ENCODE measurements around the gene SYT11.
"Not testable (repeated sequence)": the region's sequence is repeated elsewhere in the genome, so short reads cannot be mapped to it uniquely, and the experiment has no call there.

The SYT11 gene

GRCh38 chr1:155859234-155859829 is at the start of gene SYT11:
Gene SYT11 (plus strand): TSS chr1:155859567. CDS start chr1:155859762, 195 bp downstream.
- H3K27ac ChIP-seq, result peak within 1 kb of the TSS; percentile 79
- peak within 1 kb of the TSS; percentile 73 for H3K4me3 ChIP-seq
- peak; percentile 72 for DNase-seq (ENCODE audit: low read depth, low spot score)
- TF ChIP-seq POLR2AphosphoS5 (IDR thresholded peaks at IDR 0.05; ENCODE audit: borderline replicate concordance, low read depth, low read length) (peak; percentile 53; the same call in 1 of the 2 replicates), FOXP2 (optimal IDR thresholded peaks at IDR 0.05; ENCODE audit: control extremely low read depth, extremely low read length, insufficient read depth) (no peak)
- no peaks in the 10 kb centered on the region for H3K9me3 ChIP-seq (ENCODE audit: low read depth, low read length)
- H3K36me3 ChIP-seq (ENCODE audit: insufficient read depth, low read length), result peaks cover 4% of the 10 kb centered on the region; the same call in 1 of the 2 replicates
- H3K9ac ChIP-seq (ENCODE audit: insufficient read length), result peak within 1 kb of the TSS; percentile 74

- no peak overlapping the region for H3K27ac ChIP-seq
- H3K36me3 ChIP-seq (ENCODE audit: insufficient read depth, low read length), result peaks cover 52% of the 10 kb centered on the region
- no peak for TF ChIP-seq FOXP2 (optimal IDR thresholded peaks at IDR 0.05; ENCODE audit: control extremely low read depth, extremely low read length, insufficient read depth)
- TF ChIP-seq EZH2 (IDR thresholded peaks at IDR 0.05), result no peak
- no peak for TF ChIP-seq POLR2AphosphoS5 (IDR thresholded peaks at IDR 0.05; ENCODE audit: borderline replicate concordance, low read depth, low read length)
Measured at GRCh38 chr1:155812878-155813277, 46.5 kb upstream of the SYT11 start.

GRCh38 chr1:155813672-155814071 is 45.7 kb upstream of the SYT11 start:
- Histone ChIP-seq H3K4me3 (no peak overlapping the region), H3K9me3 (ENCODE audit: low read depth, low read length) (no peaks in the 10 kb centered on the region), H3K9ac (ENCODE audit: insufficient read length) (no peak overlapping the region), H3K27ac (peak overlapping the region; percentile 54; the same call in 1 of the 2 replicates), H3K36me3 (ENCODE audit: insufficient read depth, low read length) (peaks cover 57% of the 10 kb centered on the region)
- TF ChIP-seq EZH2 (IDR thresholded peaks at IDR 0.05) (no peak), FOXP2 (optimal IDR thresholded peaks at IDR 0.05; ENCODE audit: control extremely low read depth, extremely low read length, insufficient read depth) (no peak), POLR2AphosphoS5 (IDR thresholded peaks at IDR 0.05; ENCODE audit: borderline replicate concordance, low read depth, low read length) (no peak)
- no peak for DNase-seq (ENCODE audit: low read depth, low spot score)

More at GRCh38 chr1:155812878-155813277, 46.5 kb upstream of the SYT11 start:
- Histone ChIP-seq H3K9me3 (ENCODE audit: low read depth, low read length) (no peaks in the 10 kb centered on the region), H3K9ac (ENCODE audit: insufficient read length) (no peak overlapping the region), H3K4me3 (no peak overlapping the region)
- no peak for DNase-seq (ENCODE audit: low read depth, low spot score)

GRCh38 chr1:155816351-155816750 is 43.0 kb upstream of the SYT11 start:
- Histone ChIP-seq H3K36me3 (ENCODE audit: insufficient read depth, low read length) (peaks cover 70% of the 10 kb centered on the region), H3K27ac (no peak overlapping the region), H3K9me3 (ENCODE audit: low read depth, low read length) (no peaks in the 10 kb centered on the region), H3K9ac (ENCODE audit: insufficient read length) (no peak overlapping the region), H3K4me3 (no peak overlapping the region)
- TF ChIP-seq POLR2AphosphoS5 (IDR thresholded peaks at IDR 0.05; ENCODE audit: borderline replicate concordance, low read depth, low read length), result no peak
- no peak for TF ChIP-seq FOXP2 (optimal IDR thresholded peaks at IDR 0.05; ENCODE audit: control extremely low read depth, extremely low read length, insufficient read depth)
- TF ChIP-seq EZH2 (IDR thresholded peaks at IDR 0.05), result no peak
- DNase-seq (ENCODE audit: low read depth, low spot score), result no peak

- no peak for TF ChIP-seq POLR2AphosphoS5 (IDR thresholded peaks at IDR 0.05; ENCODE audit: borderline replicate concordance, low read depth, low read length)
- no peak for TF ChIP-seq EZH2 (IDR thresholded peaks at IDR 0.05)
- no peak for TF ChIP-seq FOXP2 (optimal IDR thresholded peaks at IDR 0.05; ENCODE audit: control extremely low read depth, extremely low read length, insufficient read depth)
- H3K4me3 ChIP-seq, result no peak overlapping the region
- no peak for DNase-seq (ENCODE audit: low read depth, low spot score)
- no peaks in the 10 kb centered on the region for H3K9me3 ChIP-seq (ENCODE audit: low read depth, low read length)
- H3K9ac ChIP-seq (ENCODE audit: insufficient read length), result no peak overlapping the region
- no peak overlapping the region for H3K27ac ChIP-seq
- peaks cover 13% of the 10 kb centered on the region for H3K36me3 ChIP-seq (ENCODE audit: insufficient read depth, low read length)
Measured at GRCh38 chr1:155827450-155827849, 31.9 kb upstream of the SYT11 start.

- Histone ChIP-seq H3K9ac (ENCODE audit: insufficient read length) (no peak overlapping the region), H3K27ac (no peak overlapping the region), H3K4me3 (no peak overlapping the region), H3K9me3 (ENCODE audit: low read depth, low read length) (no peaks in the 10 kb centered on the region), H3K36me3 (ENCODE audit: insufficient read depth, low read length) (no peaks in the 10 kb centered on the region)
- DNase-seq (ENCODE audit: low read depth, low spot score), result no peak
- no peak for TF ChIP-seq POLR2AphosphoS5 (IDR thresholded peaks at IDR 0.05; ENCODE audit: borderline replicate concordance, low read depth, low read length)
- no peak for TF ChIP-seq EZH2 (IDR thresholded peaks at IDR 0.05)
- TF ChIP-seq FOXP2 (optimal IDR thresholded peaks at IDR 0.05; ENCODE audit: control extremely low read depth, extremely low read length, insufficient read depth), result no peak
Measured at GRCh38 chr1:155831279-155831976, 27.9 kb upstream of the SYT11 start.

GRCh38 chr1:155833665-155834295 is 25.6 kb upstream of the SYT11 start:
- no peaks in the 10 kb centered on the region for H3K9me3 ChIP-seq (ENCODE audit: low read depth, low read length)
- TF ChIP-seq FOXP2 (optimal IDR thresholded peaks at IDR 0.05; ENCODE audit: control extremely low read depth, extremely low read length, insufficient read depth) (no peak), EZH2 (IDR thresholded peaks at IDR 0.05) (no peak), POLR2AphosphoS5 (IDR thresholded peaks at IDR 0.05; ENCODE audit: borderline replicate concordance, low read depth, low read length) (no peak)
- no peak overlapping the region for H3K4me3 ChIP-seq
- no peak overlapping the region for H3K27ac ChIP-seq
- DNase-seq (ENCODE audit: low read depth, low spot score), result no peak
- no peak overlapping the region for H3K9ac ChIP-seq (ENCODE audit: insufficient read length)
- no peaks in the 10 kb centered on the region for H3K36me3 ChIP-seq (ENCODE audit: insufficient read depth, low read length)

- DNase-seq (ENCODE audit: low read depth, low spot score), result no peak
- H3K9ac ChIP-seq (ENCODE audit: insufficient read length), result no peak overlapping the region
- no peak overlapping the region for H3K27ac ChIP-seq
- TF ChIP-seq EZH2 (IDR thresholded peaks at IDR 0.05) (no peak), FOXP2 (optimal IDR thresholded peaks at IDR 0.05; ENCODE audit: control extremely low read depth, extremely low read length, insufficient read depth) (no peak), POLR2AphosphoS5 (IDR thresholded peaks at IDR 0.05; ENCODE audit: borderline replicate concordance, low read depth, low read length) (no peak)
- H3K4me3 ChIP-seq, result no peak overlapping the region
- H3K9me3 ChIP-seq (ENCODE audit: low read depth, low read length), result no peaks in the 10 kb centered on the region
- H3K36me3 ChIP-seq (ENCODE audit: insufficient read depth, low read length), result no peaks in the 10 kb centered on the region
Measured at GRCh38 chr1:155834296-155834926, 25.0 kb upstream of the SYT11 start.

- H3K9me3 ChIP-seq (ENCODE audit: low read depth, low read length); H3K9ac ChIP-seq (ENCODE audit: insufficient read length); H3K36me3 ChIP-seq (ENCODE audit: insufficient read depth, low read length); H3K4me3 ChIP-seq; H3K27ac ChIP-seq; DNase-seq (ENCODE audit: low read depth, low spot score): not testable (repeated sequence)
Measured at GRCh38 chr1:155834927-155835399, 24.4 kb upstream of the SYT11 start.
